NCI-H2029 treated with DMSO at 0.1 percent for 48 hours (cell line): ENCODE results near the gene UTP11.
A peak's percentile ranks its signal among the peaks of the same experiment; 100 is the strongest.
"Not testable (repeated sequence)": the region's sequence is repeated elsewhere in the genome, so short reads cannot be mapped to it uniquely, and the experiment has no call there.

Experiments
- DNase-seq: peaks from one replicate; lab custom pipeline; 2025; lab: John Stamatoyannopoulos, UW

UTP11 gene

GRCh38 chr1:38012363-38013226 lies at the start of gene UTP11:
Gene UTP11 (plus strand): TSS chr1:38012734. CDS start chr1:38012803, 69 bp downstream.
- peak; percentile 100 for DNase-seq

- not testable (repeated sequence) for DNase-seq
Measured at GRCh38 chr1:37964106-37964505, 48.4 kb upstream of the UTP11 start.

- no peak for DNase-seq
Measured at GRCh38 chr1:37965301-37965700, 47.2 kb upstream of the UTP11 start.

- not testable (repeated sequence) for DNase-seq
Measured at GRCh38 chr1:37973684-37974083, 38.9 kb upstream of the UTP11 start.

GRCh38 chr1:37974567-37974966 lies 38.0 kb upstream of the UTP11 start:
- DNase-seq: no peak

- DNase-seq: peak; percentile 93
Measured at GRCh38 chr1:37975083-37975482, 37.5 kb upstream of the UTP11 start.

GRCh38 chr1:37978541-37978940 lies 34.0 kb upstream of the UTP11 start:
- no peak for DNase-seq

GRCh38 chr1:37983546-37983945 lies 29.0 kb upstream of the UTP11 start:
- DNase-seq: no peak

GRCh38 chr1:37987679-37988078 lies 24.9 kb upstream of the UTP11 start:
- no peak for DNase-seq

GRCh38 chr1:37989361-37989930 lies 23.1 kb upstream of the UTP11 start:
- peak; percentile 69 for DNase-seq

- DNase-seq: no peak
Measured at GRCh38 chr1:37994886-37995566, 17.5 kb upstream of the UTP11 start.

- no peak for DNase-seq
Measured at GRCh38 chr1:37995751-37996345, 16.7 kb upstream of the UTP11 start.

- DNase-seq: no peak
Measured at GRCh38 chr1:37997256-37998088, 15.1 kb upstream of the UTP11 start.

GRCh38 chr1:37998089-37998808 lies 14.3 kb upstream of the UTP11 start:
- no peak for DNase-seq

GRCh38 chr1:37998913-37999429 lies 13.6 kb upstream of the UTP11 start:
- no peak for DNase-seq

- no peak for DNase-seq
Measured at GRCh38 chr1:37999430-38000232, 12.9 kb upstream of the UTP11 start.

GRCh38 chr1:38000233-38000528 lies 12.4 kb upstream of the UTP11 start:
- no peak for DNase-seq

GRCh38 chr1:38000529-38001455 lies 11.7 kb upstream of the UTP11 start:
- DNase-seq: no peak
